Hepatocyte (in vitro differentiated cells): ENCODE results near the gene CTNNA3. TPM values are rescaled to one million over a fixed set of nuclear protein-coding genes. Genes with fewer than 3 reads are reported as not detected.

Source experiments
- DNase-seq: peaks from one replicate; pipeline ENCODE4 v3.0.0-alpha.2; 2016; ENCODE audit warnings: low spot score
- H2AFZ ChIP-seq: fragments of 200-600 bp; sonication (generic); 2 replicates; pipeline ENCODE4 v1.6.0; 2016; ENCODE audit warnings: antibody characterized with exemption, mild to moderate bottlenecking
- H3K27ac ChIP-seq: fragments of 200-600 bp; sonication (generic); 2 replicates; pipeline ENCODE4 v1.5.1; 2016; ENCODE audit warnings: mild to moderate bottlenecking
- H3K27me3 ChIP-seq: fragments of 200-600 bp; sonication (generic); 2 replicates; pipeline ENCODE4 v1.6.1; 2016
- H3K36me3 ChIP-seq: fragments of 200-600 bp; sonication (generic); replicated peaks from 2 replicates; pipeline ENCODE4 v1.5.1; 2016; ENCODE audit warnings: low read depth; ENCODE audit not compliant: insufficient read depth
- H3K4me1 ChIP-seq: fragments of 200-600 bp; sonication (generic); 2 replicates; pipeline ENCODE4 v1.5.1; 2016; ENCODE audit warnings: mild to moderate bottlenecking, moderate library complexity; ENCODE audit not compliant: insufficient read depth
- H3K4me2 ChIP-seq: fragments of 200-600 bp; sonication (generic); 2 replicates; pipeline ENCODE4 v1.6.0; 2016
- H3K4me3 ChIP-seq: fragments of 200-600 bp; sonication (generic); 2 replicates; pipeline ENCODE4 v1.5.1; 2016; ENCODE audit warnings: mild to moderate bottlenecking
- H3K79me2 ChIP-seq: fragments of 200-600 bp; sonication (generic); 2 replicates; pipeline ENCODE4 v1.6.0; 2017; ENCODE audit warnings: mild to moderate bottlenecking
- H3K9me2 ChIP-seq: fragments of 200-600 bp; sonication (generic); replicated peaks from 2 replicates; pipeline ENCODE4 v1.6.0; 2017; ENCODE audit warnings: mild to moderate bottlenecking; ENCODE audit not compliant: insufficient read depth
- H3K9me3 ChIP-seq: fragments of 200-600 bp; sonication (generic); 2 replicates; pipeline ENCODE4 v1.5.1; 2016; ENCODE audit warnings: low read depth, mild to moderate bottlenecking
- H4K20me1 ChIP-seq: fragments of 200-600 bp; sonication (generic); 2 replicates; pipeline ENCODE4 v1.6.0; 2016; ENCODE audit warnings: mild to moderate bottlenecking; ENCODE audit not compliant: insufficient read depth, poor library complexity, severe bottlenecking
- EZH2 ChIP-seq: fragments of 200-600 bp; sonication (generic); IDR thresholded peaks from 2 replicates; pipeline ENCODE4 v1.6.1; 2016; ENCODE audit warnings: antibody characterized with exemption, mild to moderate bottlenecking, borderline replicate concordance
- EZH2phosphoT487 ChIP-seq: fragments of 200-600 bp; sonication (generic); IDR thresholded peaks from one replicate; pipeline ENCODE4 v1.6.1; 2018; ENCODE audit warnings: antibody characterized with exemption, mild to moderate bottlenecking, low read depth, moderate library complexity; ENCODE audit not compliant: unreplicated experiment, severe bottlenecking
- microRNA-seq: library from miRNA; unstranded; fragments of <30 nt; microRNA quantifications from one replicate; pipeline ENCODE4, GENCODE V29; 2017
- polyA plus RNA-seq: library from polyadenylated mRNA; unstranded; fragments of >200 nt; fragmentation: Nextera tagmentation; extraction: Ambion mirVana; gene quantifications from 2 replicates; pipeline ENCODE4 v1.2.1, GENCODE V29; 2016
- small RNA-seq: library from RNA; depleted of rRNA; stranded (forward); fragments of <200 nt; gene quantifications from one replicate; pipeline ENCODE3, GENCODE V24; 2014
- total RNA-seq: library from RNA; depleted of rRNA; stranded (reverse); fragments of >200 nt; gene quantifications from 2 replicates; pipeline ENCODE4 v1.2.3, GENCODE V29; 2014
- TF ChIP-seq, protein P1 (sequence below): fragments of 200-600 bp; sonication (generic); IDR thresholded peaks from 2 replicates; pipeline ENCODE4 v1.5.1; 2016; ENCODE audit warnings: antibody characterized with exemption, mild to moderate bottlenecking; ENCODE audit not compliant: poor library complexity

CTNNA3 gene
- total and polyA plus RNA-seq, 2 experiments from 2014 or later: 12.9 to 25.9 TPM

- Histone ChIP-seq H3K4me1 (no peaks in the 10 kb centered on the region), H3K4me2 (no peak overlapping the region), H3K36me3 (no peaks in the 10 kb centered on the region), H3K27ac (no peak overlapping the region), H3K27me3 (no peaks in the 10 kb centered on the region), H2AFZ (no peak overlapping the region), H3K79me2 (no peaks in the 10 kb centered on the region), H3K4me3 (no peak overlapping the region), H4K20me1 (no peaks in the 10 kb centered on the region), H3K9me3 (no peaks in the 10 kb centered on the region), H3K9me2 (no peaks in the 10 kb centered on the region)
- TF ChIP-seq EZH2phosphoT487: no peak
- no peak for TF ChIP-seq EZH2
- TF ChIP-seq, protein P1, sequence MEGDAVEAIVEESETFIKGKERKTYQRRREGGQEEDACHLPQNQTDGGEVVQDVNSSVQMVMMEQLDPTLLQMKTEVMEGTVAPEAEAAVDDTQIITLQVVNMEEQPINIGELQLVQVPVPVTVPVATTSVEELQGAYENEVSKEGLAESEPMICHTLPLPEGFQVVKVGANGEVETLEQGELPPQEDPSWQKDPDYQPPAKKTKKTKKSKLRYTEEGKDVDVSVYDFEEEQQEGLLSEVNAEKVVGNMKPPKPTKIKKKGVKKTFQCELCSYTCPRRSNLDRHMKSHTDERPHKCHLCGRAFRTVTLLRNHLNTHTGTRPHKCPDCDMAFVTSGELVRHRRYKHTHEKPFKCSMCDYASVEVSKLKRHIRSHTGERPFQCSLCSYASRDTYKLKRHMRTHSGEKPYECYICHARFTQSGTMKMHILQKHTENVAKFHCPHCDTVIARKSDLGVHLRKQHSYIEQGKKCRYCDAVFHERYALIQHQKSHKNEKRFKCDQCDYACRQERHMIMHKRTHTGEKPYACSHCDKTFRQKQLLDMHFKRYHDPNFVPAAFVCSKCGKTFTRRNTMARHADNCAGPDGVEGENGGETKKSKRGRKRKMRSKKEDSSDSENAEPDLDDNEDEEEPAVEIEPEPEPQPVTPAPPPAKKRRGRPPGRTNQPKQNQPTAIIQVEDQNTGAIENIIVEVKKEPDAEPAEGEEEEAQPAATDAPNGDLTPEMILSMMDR: no peak
- no peak for DNase-seq
Measured at GRCh38 chr10:65864529-65864928, 1831.5 kb downstream of the CTNNA3 start.

- Histone ChIP-seq H3K9me2 (no peaks in the 10 kb centered on the region), H3K4me1 (no peaks in the 10 kb centered on the region), H3K27ac (no peak overlapping the region), H3K79me2 (no peaks in the 10 kb centered on the region), H3K4me3 (no peak overlapping the region), H3K9me3 (no peaks in the 10 kb centered on the region), H3K27me3 (no peaks in the 10 kb centered on the region), H3K4me2 (no peak overlapping the region), H4K20me1 (no peaks in the 10 kb centered on the region), H2AFZ (no peak overlapping the region), H3K36me3 (no peaks in the 10 kb centered on the region)
- no peak for TF ChIP-seq EZH2
- TF ChIP-seq, protein P1: no peak
- TF ChIP-seq EZH2phosphoT487: no peak
- DNase-seq: no peak
Measured at GRCh38 chr10:65864036-65864435, 1832.0 kb downstream of the CTNNA3 start.

Small RNAs within 50 kb of the gene (microRNA-seq; reads per million reads assigned to microRNA genes)
- not detected for gene MIR7151

Small RNAs within 50 kb of the gene (small RNA-seq; reads per million reads assigned to genes)
- gene AL607023.1 (not detected), gene MIR7151 (not detected)

Other genes with a start within 250 kb of the CTNNA3 start
- gene DNAJC12, start 142.0 kb upstream of the CTNNA3 start, total RNA-seq: 13.4 and 16.7 TPM in 2 replicates
- gene DNAJC12, start 142.0 kb upstream of the CTNNA3 start, polyA plus RNA-seq: 6.2 and 8.1 TPM in 2 replicates
- gene SIRT1, start 188.5 kb upstream of the CTNNA3 start, total RNA-seq: 21.2 and 24.3 TPM in 2 replicates
- 7.8 and 14.7 TPM in 2 replicates for gene SIRT1, start 188.5 kb upstream of the CTNNA3 start, polyA plus RNA-seq